LNCAP (cell line): ENCODE data around the gene C2CD2L.

Experiments
- CTCF ChIP-seq: fragments of 450-650 bp; IDR thresholded peaks from 2 replicates; pipeline ENCODE4 v1.5.1; 2017; ENCODE audit warnings: mild to moderate bottlenecking

The C2CD2L gene

DNA sequence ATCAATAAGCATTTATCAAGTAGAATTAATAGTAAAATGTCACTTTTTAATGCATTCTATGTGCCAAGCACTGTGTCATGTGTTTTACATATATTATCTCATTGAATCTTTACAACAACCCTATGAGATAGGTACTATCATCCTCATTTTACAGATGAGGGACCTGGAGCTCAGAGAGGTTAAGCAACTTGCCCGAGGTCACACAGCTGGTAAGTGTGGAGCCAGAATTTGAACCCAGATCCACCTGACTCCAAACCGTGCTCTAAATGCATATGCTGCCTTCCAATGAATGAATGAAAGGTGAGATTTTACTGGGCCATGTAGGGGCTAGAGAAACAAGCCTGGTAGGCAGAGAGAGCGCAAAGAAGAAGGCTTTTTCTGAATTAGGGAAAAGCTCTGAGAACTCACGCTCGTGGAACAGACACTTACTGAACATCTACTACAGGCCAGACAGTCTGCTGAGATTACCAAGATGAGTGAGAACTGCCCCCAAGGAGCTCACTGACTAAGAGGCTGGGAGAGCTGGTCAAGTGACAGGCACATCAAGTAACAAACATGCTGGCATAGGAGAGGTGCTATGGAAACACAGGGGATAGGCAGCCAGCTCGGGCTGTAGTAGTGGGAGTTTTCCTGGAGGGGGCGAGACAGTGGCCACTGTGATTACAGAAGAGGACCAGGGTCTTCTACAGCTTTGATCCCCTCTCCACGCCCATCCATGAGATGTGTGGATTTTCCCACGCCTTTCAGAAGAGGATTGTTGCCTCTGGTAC lies 46.1 kb downstream of the C2CD2L start:
- TF ChIP-seq CTCF = no peak

DNA sequence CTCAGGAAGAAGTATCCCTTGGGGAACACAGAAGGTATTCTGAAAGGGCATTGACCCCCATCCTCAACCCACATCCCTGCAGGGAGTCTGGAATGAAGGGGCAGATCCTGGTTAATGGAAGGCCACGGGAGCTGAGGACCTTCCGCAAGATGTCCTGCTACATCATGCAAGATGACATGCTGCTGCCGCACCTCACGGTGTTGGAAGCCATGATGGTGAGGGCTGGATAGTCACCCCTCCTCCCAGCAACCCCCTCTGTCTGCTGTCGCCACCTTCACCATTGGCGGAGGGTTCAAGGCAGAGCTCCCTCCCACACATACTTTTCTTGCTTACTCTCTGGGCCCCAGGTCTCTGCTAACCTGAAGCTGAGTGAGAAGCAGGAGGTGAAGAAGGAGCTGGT lies 47.0 kb downstream of the C2CD2L start:
- no peak for TF ChIP-seq CTCF

GRCh38 chr11:119155733-119156492 lies 48.8 kb downstream of the C2CD2L start:
- TF ChIP-seq CTCF = no peak

DNA sequence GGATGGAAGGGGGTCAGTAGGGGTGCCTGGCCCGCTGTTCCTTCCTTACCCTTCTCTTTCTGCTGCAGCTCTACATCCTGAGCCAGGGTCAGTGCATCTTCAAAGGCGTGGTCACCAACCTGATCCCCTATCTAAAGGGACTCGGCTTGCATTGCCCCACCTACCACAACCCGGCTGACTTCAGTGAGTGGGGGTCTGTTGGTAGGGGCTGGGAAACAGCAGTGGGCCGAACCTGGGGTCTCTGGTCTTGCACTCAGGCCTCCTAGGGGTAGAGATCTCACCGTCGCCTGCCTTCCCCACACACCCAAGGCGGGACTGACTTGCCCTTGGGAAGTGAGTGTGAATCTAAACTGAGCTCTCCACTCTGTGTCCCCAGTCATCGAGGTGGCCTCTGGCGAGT lies 49.4 kb downstream of the C2CD2L start:
- no peak for TF ChIP-seq CTCF

- TF ChIP-seq CTCF = no peak
Observed at GRCh38 chr11:119157063-119157462, 49.9 kb downstream of the C2CD2L start.

DNA sequence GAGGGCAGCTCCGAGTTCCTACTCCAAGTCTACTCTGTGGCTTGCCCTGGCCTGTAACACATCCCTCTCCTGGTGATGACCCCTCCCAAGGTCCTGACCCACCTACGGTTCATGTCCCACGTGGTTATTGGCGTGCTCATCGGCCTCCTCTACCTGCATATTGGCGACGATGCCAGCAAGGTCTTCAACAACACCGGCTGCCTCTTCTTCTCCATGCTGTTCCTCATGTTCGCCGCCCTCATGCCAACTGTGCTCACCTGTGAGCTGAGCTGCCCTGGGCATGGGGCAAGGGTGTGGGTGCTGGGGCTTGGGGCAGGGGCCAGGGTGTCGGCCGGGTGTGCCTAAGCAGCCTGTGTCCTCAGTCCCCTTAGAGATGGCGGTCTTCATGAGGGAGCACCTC lies 51.3 kb downstream of the C2CD2L start:
- no peak for TF ChIP-seq CTCF

GRCh38 chr11:119160151-119160550 lies 53.0 kb downstream of the C2CD2L start:
- no peak for TF ChIP-seq CTCF
